ENCODE measurements around the gene PES1.
"Not testable (repeated sequence)": the region's sequence is repeated elsewhere in the genome, so short reads cannot be mapped to it uniquely, and the experiment has no call there.

PES1 gene

GRCh38 chr22:30555282-30556210, 36.2 kb downstream of the PES1 start:
- no peak for DNase-seq (ENCODE audit: low read depth in 2 of 2)

- no peak for DNase-seq (ENCODE audit: low read depth in 2 of 2)
These were observed 37.7 kb downstream of the PES1 start for GRCh38 chr22:30553971-30554370.

- DNase-seq (ENCODE audit: low read depth in 2 of 2), result no peak
These were observed 39.0 kb downstream of the PES1 start for GRCh38 chr22:30552719-30553118.

GRCh38 chr22:30551813-30552212, 39.9 kb downstream of the PES1 start:
- not testable (repeated sequence) for DNase-seq (ENCODE audit: low read depth in 2 of 2)

- no peak for DNase-seq (ENCODE audit: low read depth in 2 of 2)
These were observed 44.5 kb downstream of the PES1 start for GRCh38 chr22:30547188-30547587.

GRCh38 chr22:30546616-30547015, 45.1 kb downstream of the PES1 start, which contains the start of gene SEC14L6:
SEC14L6 (minus strand) TSS chr22:30546741; CDS start chr22:30546682, 59 bp downstream.
- DNase-seq (ENCODE audit: low read depth in 2 of 2), result no peak

GRCh38 chr22:30542811-30543188, 48.9 kb downstream of the PES1 start:
- no peak for DNase-seq (ENCODE audit: low read depth in 2 of 2)

GRCh38 chr22:30541961-30542810, 49.5 kb downstream of the PES1 start:
- no peak for DNase-seq (ENCODE audit: low read depth in 2 of 2)

- not testable (repeated sequence) for DNase-seq (ENCODE audit: low read depth in 2 of 2)
These were observed 50.2 kb downstream of the PES1 start for GRCh38 chr22:30541511-30541910.

- no peak for DNase-seq (ENCODE audit: low read depth in 2 of 2)
These were observed 52.3 kb downstream of the PES1 start for GRCh38 chr22:30539368-30539767.

GRCh38 chr22:30538280-30538679, 53.4 kb downstream of the PES1 start:
- DNase-seq (ENCODE audit: low read depth in 2 of 2), result peak in 1 of 2 experiments; percentile 6

- DNase-seq (ENCODE audit: low read depth in 2 of 2), result no peak
These were observed 54.5 kb downstream of the PES1 start for GRCh38 chr22:30537083-30537731.

- no peak for DNase-seq (ENCODE audit: low read depth in 2 of 2)
These were observed 56.5 kb downstream of the PES1 start for GRCh38 chr22:30535182-30535581.

- no peak for DNase-seq (ENCODE audit: low read depth in 2 of 2)
These were observed 59.8 kb downstream of the PES1 start for GRCh38 chr22:30531651-30532608.

- no peak for DNase-seq (ENCODE audit: low read depth in 2 of 2)
These were observed 65.1 kb downstream of the PES1 start for GRCh38 chr22:30526656-30527055.

All from fibroblast of skin of left quadriceps (primary cell).